ENCODE results near the gene ATM. TPM values are rescaled to one million over a fixed set of nuclear protein-coding genes. Genes with fewer than 3 reads are reported as not detected.

Gene ATM
- total and polyA plus RNA-seq, 2 donors (not counting 1 experiment from before 2014, with no cell fraction given) = 111 to 446 TPM

DNA sequence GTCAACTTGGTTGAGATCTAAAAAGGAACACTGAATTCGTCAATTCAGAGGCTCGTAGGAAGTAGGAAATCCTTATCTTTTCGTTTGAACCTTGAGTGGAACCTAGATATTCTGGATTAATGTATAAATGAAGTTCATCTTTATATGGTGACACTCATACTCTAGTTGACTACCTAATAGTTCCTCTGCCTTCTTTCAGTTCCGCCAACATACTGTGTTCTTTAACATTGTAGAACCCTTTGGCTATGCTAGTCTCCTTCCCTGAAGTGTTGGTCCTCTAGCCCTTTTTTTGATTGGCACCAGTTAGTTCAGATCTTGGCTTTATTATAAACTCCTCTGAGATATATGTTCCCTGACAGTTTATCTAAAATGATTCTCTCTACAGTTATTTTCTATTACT lies 1.5 kb downstream of the ATM start:
- H3K27ac ChIP-seq (ENCODE audit: low read length in 2 of 2) = peak overlapping the region; percentile 98 to 99
- peak overlapping the region; percentile 12 for H2AFZ ChIP-seq (ENCODE audit: insufficient read depth, low read depth, low read length, poor library complexity, severe bottlenecking)
- peak overlapping the region; percentile 95 to 99 (median 97) for H3K4me3 ChIP-seq (ENCODE audit: control extremely low read depth in 1 of 5, extremely low read depth in 1 of 5, insufficient read depth in 1 of 5, low read depth in 2 of 5, low read length in 4 of 5)
- peak; percentile 39 for DNase-seq
- no peak overlapping the region for H3K4me3 Mint-ChIP-seq
- intact Hi-C loops (cut with micrococcal nuclease) = loop anchor here (2.0 to 10.0 kb wide), 4 partner anchors 33 to 297 kb away; partner anchors contain the start of genes POGLUT3 and RAB39A
- H3K4me2 ChIP-seq (replicated peaks; ENCODE audit: low read depth, low read length, poor library complexity, severe bottlenecking) = peak overlapping the region; percentile 83
- no peak overlapping the region for H3K27ac Mint-ChIP-seq
- peak overlapping the region; percentile 88 for H3K9ac ChIP-seq (ENCODE audit: low read length)
- no peaks in the 10 kb centered on the region for H3K27me3 ChIP-seq (replicated peaks in 1 of 4; ENCODE audit: control extremely low read depth in 1 of 4, control insufficient read depth in 3 of 4, insufficient read depth in 4 of 4, low read length in 3 of 4)
- WGBS (ENCODE audit: insufficient coverage) = 60% methylated on average over 1 of the region's 4 CpGs
- no peaks in the 10 kb centered on the region for H3K9me3 ChIP-seq (ENCODE audit: control extremely low read depth in 1 of 3, control insufficient read depth in 2 of 3, insufficient read depth in 1 of 3, low read length in 2 of 3)
- H4K20me1 ChIP-seq (ENCODE audit: control insufficient read depth, insufficient read depth, low read length, poor library complexity, severe bottlenecking) = peaks cover 18% of the 10 kb centered on the region
- peaks cover 5 to 27% of the 10 kb centered on the region in 2 experiments for H3K36me3 ChIP-seq (replicated peaks in 1 of 2; ENCODE audit: control extremely low read depth in 1 of 2, control insufficient read depth in 1 of 2, extremely low read depth in 1 of 2, insufficient read depth in 2 of 2, low read length in 1 of 2)
- peaks cover 56% of the 10 kb centered on the region for H3K4me1 Mint-ChIP-seq
- TF ChIP-seq EZH2 (IDR thresholded peaks at IDR 0.05; ENCODE audit: borderline replicate concordance, insufficient read depth, low read depth, low read length, poor library complexity, severe bottlenecking) = no peak
- TF ChIP-seq, protein P1, sequence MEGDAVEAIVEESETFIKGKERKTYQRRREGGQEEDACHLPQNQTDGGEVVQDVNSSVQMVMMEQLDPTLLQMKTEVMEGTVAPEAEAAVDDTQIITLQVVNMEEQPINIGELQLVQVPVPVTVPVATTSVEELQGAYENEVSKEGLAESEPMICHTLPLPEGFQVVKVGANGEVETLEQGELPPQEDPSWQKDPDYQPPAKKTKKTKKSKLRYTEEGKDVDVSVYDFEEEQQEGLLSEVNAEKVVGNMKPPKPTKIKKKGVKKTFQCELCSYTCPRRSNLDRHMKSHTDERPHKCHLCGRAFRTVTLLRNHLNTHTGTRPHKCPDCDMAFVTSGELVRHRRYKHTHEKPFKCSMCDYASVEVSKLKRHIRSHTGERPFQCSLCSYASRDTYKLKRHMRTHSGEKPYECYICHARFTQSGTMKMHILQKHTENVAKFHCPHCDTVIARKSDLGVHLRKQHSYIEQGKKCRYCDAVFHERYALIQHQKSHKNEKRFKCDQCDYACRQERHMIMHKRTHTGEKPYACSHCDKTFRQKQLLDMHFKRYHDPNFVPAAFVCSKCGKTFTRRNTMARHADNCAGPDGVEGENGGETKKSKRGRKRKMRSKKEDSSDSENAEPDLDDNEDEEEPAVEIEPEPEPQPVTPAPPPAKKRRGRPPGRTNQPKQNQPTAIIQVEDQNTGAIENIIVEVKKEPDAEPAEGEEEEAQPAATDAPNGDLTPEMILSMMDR (IDR thresholded peaks at IDR 0.05) = no peak
- ChIA-PET CTCF (interaction anchor here (0.6 to 4.9 kb wide), 4 partner anchors 13 to 92 kb away, joined by 3 to 46 read pairs (median 6); no protein-coding TSS in a partner anchor), POLR2A (interaction anchor here (1.0 to 3.3 kb wide), 2 partner anchors 12 to 13 kb away, joined by 5 to 46 read pairs; no protein-coding TSS in a partner anchor)
- no peaks in the 10 kb centered on the region for H3K9me3 Mint-ChIP-seq (ENCODE audit: insufficient read depth)
- H3K79me2 ChIP-seq (ENCODE audit: control insufficient read depth, insufficient read depth, low read length) = peaks cover 87% of the 10 kb centered on the region
- no peak for ATAC-seq (ENCODE audit: low read depth)
- H3K4me1 ChIP-seq (ENCODE audit: control insufficient read depth in 2 of 2, insufficient read depth in 2 of 2, low read length in 2 of 2) = peaks cover 53 to 55% of the 10 kb centered on the region in 2 donors
- no peaks in the 10 kb centered on the region for H3K27me3 Mint-ChIP-seq
